Measurements from ENCODE around the gene CLHC1.

- no peak for TF ChIP-seq CTCF (IDR thresholded peaks at IDR 0.05)
- TF ChIP-seq POLR2A (IDR thresholded peaks at IDR 0.05) = no peak
- no peak for TF ChIP-seq POLR2AphosphoS5 (IDR thresholded peaks at IDR 0.05)
Measured at GRCh38 chr2:55213822-55214221, 18.3 kb downstream of the CLHC1 start.
